Neural progenitor cell (in vitro differentiated cells): ENCODE results near the gene ADH5. TPM values are rescaled to one million over a fixed set of nuclear protein-coding genes. Genes with fewer than 3 reads are reported as not detected.
"Not testable (repeated sequence)": the region's sequence is repeated elsewhere in the genome, so short reads cannot be mapped to it uniquely, and the experiment has no call there.

ENCODE experiments used
- DNase-seq: peaks from one replicate; pipeline ENCODE4 v3.0.0-alpha.2; 2016; ENCODE audit warnings: low spot score
- H2AFZ ChIP-seq: fragments of 200-600 bp; sonication (generic); replicated peaks from 2 replicates; pipeline ENCODE4 v1.6.1; 2016; ENCODE audit warnings: antibody characterized with exemption
- H3F3A ChIP-seq: fragments of 200-600 bp; sonication (generic); 2 replicates; pipeline ENCODE4 v1.6.1; 2016; ENCODE audit warnings: antibody characterized with exemption, low read depth
- H3K27ac ChIP-seq: fragments of 200-600 bp; sonication (generic); 2 replicates; pipeline ENCODE4 v1.5.1; 2016; ENCODE audit warnings: mild to moderate bottlenecking
- H3K27me3 ChIP-seq: fragments of 200-600 bp; sonication (generic); 2 replicates; pipeline ENCODE4 v1.6.1; 2016; ENCODE audit warnings: mild to moderate bottlenecking, moderate library complexity
- H3K36me3 ChIP-seq: fragments of 200-600 bp; sonication (generic); 2 replicates; pipeline ENCODE4 v1.5.1; 2016
- H3K4me1 ChIP-seq: fragments of 200-600 bp; sonication (generic); 2 replicates; pipeline ENCODE4 v1.6.1; 2016; ENCODE audit warnings: mixed run types
- H3K4me2 ChIP-seq: fragments of 200-600 bp; sonication (generic); 2 replicates; pipeline ENCODE4 v1.6.1; 2016
- H3K4me3 ChIP-seq: fragments of 200-600 bp; sonication (generic); 2 replicates; pipeline ENCODE4 v1.5.1; 2016
- H3K79me2 ChIP-seq: fragments of 200-600 bp; sonication (generic); 2 replicates; pipeline ENCODE4 v1.6.1; 2016; ENCODE audit warnings: low read depth
- H3K9ac ChIP-seq: fragments of 200-600 bp; sonication (generic); 2 replicates; pipeline ENCODE4 v1.6.1; 2016
- H3K9me3 ChIP-seq: fragments of 200-600 bp; sonication (generic); 2 replicates; pipeline ENCODE4 v1.5.1; 2016; ENCODE audit warnings: low read depth
- H4K20me1 ChIP-seq: fragments of 200-600 bp; sonication (generic); 2 replicates; pipeline ENCODE4 v1.6.1; 2016; ENCODE audit warnings: low read depth
- H3K27ac Mint-ChIP-seq: 3 replicates; pipeline ENCODE4 v1.8.0; 2021; ENCODE audit warnings: mixed read lengths
- H3K27me3 Mint-ChIP-seq: 2 replicates; pipeline ENCODE4 v1.8.0; 2022; ENCODE audit warnings: low read depth, mild to moderate bottlenecking, inconsistent platforms, moderate library complexity, mixed read lengths; ENCODE audit not compliant: insufficient read depth
- H3K36me3 Mint-ChIP-seq: 3 replicates; pipeline ENCODE4 v1.8.0; 2021; ENCODE audit warnings: mixed read lengths
- H3K4me1 Mint-ChIP-seq: 3 replicates; pipeline ENCODE4 v1.8.0; 2021; ENCODE audit warnings: mixed read lengths
- H3K4me3 Mint-ChIP-seq: 3 replicates; pipeline ENCODE4 v1.8.0; 2021; ENCODE audit warnings: mild to moderate bottlenecking, moderate library complexity, mixed read lengths
- H3K9me3 Mint-ChIP-seq: 3 replicates; pipeline ENCODE4 v1.8.0; 2020; ENCODE audit warnings: mixed read lengths
- EZH2 ChIP-seq: fragments of 200-600 bp; sonication (generic); IDR thresholded peaks from 2 replicates; pipeline ENCODE4 v1.6.1; 2017; ENCODE audit warnings: antibody characterized with exemption, mild to moderate bottlenecking, moderate library complexity
- EZH2phosphoT487 ChIP-seq: fragments of 200-600 bp; sonication (generic); IDR thresholded peaks from 2 replicates; pipeline ENCODE4 v1.6.1; 2017; ENCODE audit warnings: antibody characterized with exemption
- total RNA-seq: library from RNA; depleted of rRNA; stranded (reverse); fragments of >200 nt; gene quantifications from 2 replicates; pipeline ENCODE4 v1.2.3, GENCODE V29; 2015; ENCODE audit warnings: low replicate concordance
- TF ChIP-seq, protein P1 (sequence below): fragments of 200-600 bp; sonication (generic); IDR thresholded peaks from 2 replicates; pipeline ENCODE4 v1.5.1; 2017; ENCODE audit warnings: antibody characterized with exemption, mild to moderate bottlenecking

Gene ADH5
- total RNA-seq, 1 donor from 2014 or later = 473 TPM

DNA sequence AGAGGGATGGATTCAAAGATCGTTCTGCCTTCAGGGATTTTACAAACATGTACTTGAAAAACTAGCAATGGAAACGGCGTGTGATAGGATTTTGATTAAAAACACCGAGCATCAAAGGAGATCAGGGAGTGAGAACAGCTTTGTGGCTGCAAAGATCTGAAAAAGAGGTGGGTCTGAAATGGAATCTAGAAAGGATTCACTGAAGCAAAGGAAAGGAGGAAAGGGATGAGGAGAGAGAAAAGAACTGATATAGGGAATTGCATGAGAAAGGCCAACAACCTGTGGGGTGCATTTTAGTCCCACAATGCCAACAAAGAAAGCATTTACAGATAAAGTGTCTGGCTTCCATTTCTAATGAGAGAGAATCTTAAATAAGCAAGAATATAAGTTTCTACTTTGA is 32.4 kb upstream of the ADH5 start:
- Mint-ChIP-seq H3K9me3 (peaks cover 9% of the 10 kb centered on the region), H3K4me3 (no peak overlapping the region), H3K4me1 (peaks cover 6% of the 10 kb centered on the region), H3K27ac (no peak overlapping the region), H3K27me3 (no peaks in the 10 kb centered on the region), H3K36me3 (peaks cover 7% of the 10 kb centered on the region)
- no peaks in the 10 kb centered on the region for H3F3A ChIP-seq
- no peaks in the 10 kb centered on the region for H3K79me2 ChIP-seq
- H3K27ac ChIP-seq = no peak overlapping the region
- H3K4me2 ChIP-seq = peak overlapping the region; percentile 8
- peak; percentile 1 for DNase-seq
- H3K4me1 ChIP-seq = no peaks in the 10 kb centered on the region
- no peak overlapping the region for H2AFZ ChIP-seq
- H3K4me3 ChIP-seq = no peak overlapping the region
- H3K9me3 ChIP-seq = no peaks in the 10 kb centered on the region
- H3K27me3 ChIP-seq = no peaks in the 10 kb centered on the region
- no peak overlapping the region for H3K9ac ChIP-seq
- TF ChIP-seq, protein P1, sequence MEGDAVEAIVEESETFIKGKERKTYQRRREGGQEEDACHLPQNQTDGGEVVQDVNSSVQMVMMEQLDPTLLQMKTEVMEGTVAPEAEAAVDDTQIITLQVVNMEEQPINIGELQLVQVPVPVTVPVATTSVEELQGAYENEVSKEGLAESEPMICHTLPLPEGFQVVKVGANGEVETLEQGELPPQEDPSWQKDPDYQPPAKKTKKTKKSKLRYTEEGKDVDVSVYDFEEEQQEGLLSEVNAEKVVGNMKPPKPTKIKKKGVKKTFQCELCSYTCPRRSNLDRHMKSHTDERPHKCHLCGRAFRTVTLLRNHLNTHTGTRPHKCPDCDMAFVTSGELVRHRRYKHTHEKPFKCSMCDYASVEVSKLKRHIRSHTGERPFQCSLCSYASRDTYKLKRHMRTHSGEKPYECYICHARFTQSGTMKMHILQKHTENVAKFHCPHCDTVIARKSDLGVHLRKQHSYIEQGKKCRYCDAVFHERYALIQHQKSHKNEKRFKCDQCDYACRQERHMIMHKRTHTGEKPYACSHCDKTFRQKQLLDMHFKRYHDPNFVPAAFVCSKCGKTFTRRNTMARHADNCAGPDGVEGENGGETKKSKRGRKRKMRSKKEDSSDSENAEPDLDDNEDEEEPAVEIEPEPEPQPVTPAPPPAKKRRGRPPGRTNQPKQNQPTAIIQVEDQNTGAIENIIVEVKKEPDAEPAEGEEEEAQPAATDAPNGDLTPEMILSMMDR = no peak
- TF ChIP-seq EZH2 (no peak), EZH2phosphoT487 (no peak)
- no peaks in the 10 kb centered on the region for H3K36me3 ChIP-seq
- H4K20me1 ChIP-seq = no peaks in the 10 kb centered on the region

DNA sequence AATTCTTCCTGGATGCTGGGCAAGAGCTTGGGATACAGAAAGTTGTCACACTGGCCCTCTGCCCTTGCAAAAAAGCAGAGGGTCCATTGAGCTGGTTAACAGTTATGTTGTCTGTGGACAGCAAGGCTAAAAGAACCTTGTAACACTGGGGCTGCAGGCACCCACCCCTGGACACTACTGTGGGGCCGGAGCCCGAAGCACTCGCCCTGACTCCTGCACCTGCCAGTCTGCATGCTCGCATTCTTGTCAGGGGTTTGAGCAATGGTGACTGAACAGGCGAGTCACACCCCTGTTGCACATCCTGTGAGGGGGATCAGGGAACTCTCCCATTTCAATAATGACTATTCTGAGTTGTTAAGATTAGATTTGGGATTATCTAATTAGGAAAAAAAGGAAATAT is 31.9 kb upstream of the ADH5 start:
- TF ChIP-seq EZH2phosphoT487 (no peak), EZH2 (no peak)
- TF ChIP-seq, protein P1 = no peak
- no peaks in the 10 kb centered on the region for H3K4me1 ChIP-seq
- H3K9me3 Mint-ChIP-seq = peaks cover 9% of the 10 kb centered on the region
- H3K4me3 ChIP-seq = no peak overlapping the region
- no peaks in the 10 kb centered on the region for H3K36me3 ChIP-seq
- H3K79me2 ChIP-seq = no peaks in the 10 kb centered on the region
- no peaks in the 10 kb centered on the region for H3K9me3 ChIP-seq
- H3K27me3 ChIP-seq = no peaks in the 10 kb centered on the region
- no peaks in the 10 kb centered on the region for H4K20me1 ChIP-seq
- no peak overlapping the region for H3K4me3 Mint-ChIP-seq
- H3K4me1 Mint-ChIP-seq = peaks cover 6% of the 10 kb centered on the region
- H3K27me3 Mint-ChIP-seq = no peaks in the 10 kb centered on the region
- peak overlapping the region; percentile 8 for H3K4me2 ChIP-seq
- H3K27ac ChIP-seq = no peak overlapping the region
- no peak overlapping the region for H3K27ac Mint-ChIP-seq
- H3K36me3 Mint-ChIP-seq = peaks cover 7% of the 10 kb centered on the region
- DNase-seq = no peak
- H3K9ac ChIP-seq = no peak overlapping the region
- no peak overlapping the region for H2AFZ ChIP-seq
- no peaks in the 10 kb centered on the region for H3F3A ChIP-seq

DNA sequence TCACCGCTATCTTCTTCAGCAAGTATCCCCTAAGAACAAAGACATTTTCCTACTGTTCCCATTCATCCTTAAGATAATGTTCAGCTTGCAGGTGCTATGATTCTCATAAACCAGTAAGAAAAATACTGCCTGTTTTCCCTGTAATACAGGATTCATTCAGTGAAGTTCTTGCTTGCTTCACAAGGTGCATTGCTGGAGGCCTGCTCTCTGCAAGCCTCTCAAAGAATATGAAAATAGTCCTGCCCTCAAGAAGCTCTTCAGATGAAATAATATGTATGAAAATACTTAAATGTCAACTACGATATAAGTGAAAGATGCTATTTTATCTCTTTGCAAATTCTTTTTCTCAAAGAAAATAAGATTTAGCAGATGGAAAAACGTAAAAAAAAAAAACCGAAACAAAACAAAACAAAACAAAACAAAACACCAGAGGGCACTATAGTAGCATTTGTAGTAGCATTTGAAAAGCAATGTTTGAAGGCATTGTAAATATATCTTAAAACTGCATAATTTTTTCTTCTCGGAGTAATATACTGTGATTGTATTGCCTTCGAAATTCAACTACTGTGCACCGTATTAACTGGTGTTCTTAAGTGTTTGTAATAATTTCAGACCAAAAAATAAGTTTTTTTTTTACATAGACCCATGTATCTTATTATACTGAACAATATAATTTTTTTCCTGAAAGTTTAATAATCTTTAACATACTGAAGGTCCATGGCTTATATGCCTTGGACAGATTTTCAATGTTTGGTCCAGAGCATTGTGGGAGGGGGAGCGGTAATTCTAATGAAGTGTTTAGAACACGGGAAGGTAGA is 29.5 kb upstream of the ADH5 start:
- H3K79me2 ChIP-seq = no peaks in the 10 kb centered on the region
- H3K9me3 ChIP-seq = no peaks in the 10 kb centered on the region
- Mint-ChIP-seq H3K4me3 (peak overlapping the region; percentile 30), H3K4me1 (peaks cover 6% of the 10 kb centered on the region), H3K27me3 (no peaks in the 10 kb centered on the region), H3K9me3 (peaks cover 9% of the 10 kb centered on the region), H3K36me3 (peaks cover 7% of the 10 kb centered on the region), H3K27ac (peak overlapping the region; percentile 22)
- TF ChIP-seq EZH2phosphoT487 = no peak
- TF ChIP-seq, protein P1 = peak; percentile 12
- no peak overlapping the region for H2AFZ ChIP-seq
- H3K27ac ChIP-seq = no peak overlapping the region
- H3K27me3 ChIP-seq = no peaks in the 10 kb centered on the region
- H3K9ac ChIP-seq = no peak overlapping the region
- no peaks in the 10 kb centered on the region for H3K36me3 ChIP-seq
- H3K4me1 ChIP-seq = no peaks in the 10 kb centered on the region
- no peaks in the 10 kb centered on the region for H4K20me1 ChIP-seq
- H3F3A ChIP-seq = no peaks in the 10 kb centered on the region
- no peak overlapping the region for H3K4me3 ChIP-seq
- no peak overlapping the region for H3K4me2 ChIP-seq
- DNase-seq = no peak

DNA sequence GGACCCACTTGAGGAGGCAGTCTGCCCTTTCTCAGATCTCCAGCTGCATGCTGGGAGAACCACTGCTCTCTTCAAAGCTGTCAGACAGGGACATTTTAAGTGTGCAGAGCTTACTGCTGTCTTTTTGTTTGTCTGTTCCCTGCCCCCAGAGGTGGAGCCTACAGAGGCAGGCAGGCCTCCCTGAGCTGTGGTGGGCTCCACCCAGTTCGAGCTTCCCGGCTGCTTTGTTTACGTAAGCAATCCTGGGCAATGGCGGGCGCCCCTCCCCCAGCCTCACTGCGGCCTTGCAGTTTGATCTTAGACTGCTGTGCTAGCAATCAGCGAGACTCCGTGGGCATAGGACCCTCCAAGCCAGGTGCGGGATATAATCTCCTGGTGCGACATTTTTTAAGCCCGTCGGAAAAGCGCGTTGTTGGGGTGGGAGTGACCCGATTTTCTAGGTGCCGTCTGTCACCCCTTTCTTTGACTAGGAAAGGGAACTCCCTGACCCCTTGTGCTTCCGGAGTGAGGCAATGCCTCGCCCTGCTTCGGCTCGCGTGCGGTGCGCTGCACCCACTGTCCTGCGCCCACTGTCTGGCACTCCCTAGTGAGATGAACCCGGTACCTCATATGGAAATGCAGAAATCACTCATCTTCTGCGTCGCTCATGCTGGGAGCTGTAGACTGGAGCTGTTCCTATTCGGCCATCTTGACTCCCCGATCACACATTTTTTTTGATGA is 28.7 kb upstream of the ADH5 start:
- not testable (repeated sequence) for H3K9me3 ChIP-seq, H2AFZ ChIP-seq, H3K36me3 ChIP-seq, H3K27ac ChIP-seq, H3K79me2 ChIP-seq, H4K20me1 ChIP-seq, H3K27me3 ChIP-seq, H3K4me2 ChIP-seq, H3K4me1 Mint-ChIP-seq, H3K27me3 Mint-ChIP-seq, H3K9me3 Mint-ChIP-seq, DNase-seq, H3K36me3 Mint-ChIP-seq, H3F3A ChIP-seq, H3K4me3 ChIP-seq, H3K4me1 ChIP-seq, H3K9ac ChIP-seq
- H3K27ac Mint-ChIP-seq = peak overlapping the region; percentile 22
- peak overlapping the region; percentile 30 for H3K4me3 Mint-ChIP-seq

DNA sequence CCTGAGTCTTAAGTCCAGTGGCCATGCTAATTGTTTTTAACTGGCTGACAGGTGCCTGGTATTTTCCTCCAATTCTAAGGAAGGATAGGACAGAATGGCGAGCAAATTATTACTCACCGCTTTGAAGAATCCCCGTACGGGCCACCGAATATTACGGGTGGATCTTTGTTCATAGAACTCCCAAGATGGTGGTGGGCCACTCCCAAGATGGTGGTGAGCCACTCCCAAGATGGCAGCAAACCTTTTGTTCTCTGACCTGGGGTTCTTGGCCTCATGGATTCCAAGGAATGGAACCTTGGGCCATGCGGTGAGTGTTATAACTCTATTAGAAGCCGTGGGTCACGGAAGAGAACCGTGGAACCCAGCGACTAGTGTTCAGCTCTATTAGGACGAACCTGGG is 20.7 kb upstream of the ADH5 start:
- not testable (repeated sequence) for H3K27me3 Mint-ChIP-seq, H3K27ac ChIP-seq, H3K9me3 ChIP-seq, H3K9me3 Mint-ChIP-seq, H3K9ac ChIP-seq, H3K4me1 ChIP-seq, H3K36me3 Mint-ChIP-seq, H3K27ac Mint-ChIP-seq, H3K4me3 Mint-ChIP-seq, H3F3A ChIP-seq, H3K4me1 Mint-ChIP-seq, H2AFZ ChIP-seq, H4K20me1 ChIP-seq, H3K4me3 ChIP-seq, H3K4me2 ChIP-seq, H3K79me2 ChIP-seq, H3K27me3 ChIP-seq, H3K36me3 ChIP-seq, DNase-seq
